ENCODE measurements around the gene PACSIN1.
"Not testable (repeated sequence)": the region's sequence is repeated elsewhere in the genome, so short reads cannot be mapped to it uniquely, and the experiment has no call there.

The PACSIN1 gene

GRCh38 chr6:34459899-34460593 is 5.8 kb upstream of the PACSIN1 start:
- DNase-seq: no peak

- no peak for DNase-seq
Measured at GRCh38 chr6:34460796-34461507, 4.9 kb upstream of the PACSIN1 start.

GRCh38 chr6:34462010-34462409 is 3.9 kb upstream of the PACSIN1 start:
- no peak for DNase-seq

GRCh38 chr6:34462551-34462971 is 3.3 kb upstream of the PACSIN1 start:
- DNase-seq: no peak

GRCh38 chr6:34463299-34463698 is 2.6 kb upstream of the PACSIN1 start:
- no peak for DNase-seq

- no peak for DNase-seq
Measured at GRCh38 chr6:34463849-34464248, 2.0 kb upstream of the PACSIN1 start.

GRCh38 chr6:34466242-34467185 is 638 bp downstream of the PACSIN1 start:
- no peak for DNase-seq

GRCh38 chr6:34468378-34468892 is 2.6 kb downstream of the PACSIN1 start:
- no peak for DNase-seq

- DNase-seq: no peak
Measured at GRCh38 chr6:34469499-34469898, 3.6 kb downstream of the PACSIN1 start.

GRCh38 chr6:34472425-34472824 is 6.5 kb downstream of the PACSIN1 start:
- DNase-seq: no peak

- DNase-seq: no peak
Measured at GRCh38 chr6:34473967-34474366, 8.1 kb downstream of the PACSIN1 start.

- DNase-seq: no peak
Measured at GRCh38 chr6:34474754-34475153, 8.9 kb downstream of the PACSIN1 start.

GRCh38 chr6:34475238-34475682 is 9.4 kb downstream of the PACSIN1 start:
- DNase-seq: no peak

GRCh38 chr6:34475767-34476328 is 10.0 kb downstream of the PACSIN1 start:
- DNase-seq: no peak

GRCh38 chr6:34476447-34476846 is 10.6 kb downstream of the PACSIN1 start:
- DNase-seq: peak; percentile 71

- DNase-seq: no peak
Measured at GRCh38 chr6:34476921-34477320, 11.0 kb downstream of the PACSIN1 start.

GRCh38 chr6:34478796-34479195 is 12.9 kb downstream of the PACSIN1 start:
- DNase-seq: no peak

- not testable (repeated sequence) for DNase-seq
Measured at GRCh38 chr6:34483781-34484180, 17.9 kb downstream of the PACSIN1 start.

- no peak for DNase-seq
Measured at GRCh38 chr6:34484391-34484790, 18.5 kb downstream of the PACSIN1 start.

- DNase-seq: no peak
Measured at GRCh38 chr6:34484899-34485298, 19.0 kb downstream of the PACSIN1 start.

- DNase-seq: no peak
Measured at GRCh38 chr6:34485321-34486060, 19.6 kb downstream of the PACSIN1 start.
